Gastrocnemius medialis (tissue), 4 donors: ENCODE results near the gene OAT.

Experiments
- CTCF ChIP-seq, 5 experiments: fragments of 450-650 bp in 3 of 5; fragments of 200-600 bp in 2 of 5; sonication (generic) in 2 of 5; IDR thresholded peaks in 4 of 5; conservative IDR thresholded peaks in 1 of 5; 1 replicate in 4 of 5; 2 replicates in 1 of 5; pipeline ENCODE4 v1.5.1; 2016 to 2019; ENCODE audit warnings: antibody characterized with exemption in 5 of 5, mild to moderate bottlenecking in 3 of 5, moderate library complexity in 3 of 5
- POLR2A ChIP-seq, 2 donors: fragments of 450-650 bp; IDR thresholded peaks; one replicate each; pipeline ENCODE4 v1.6.1; 2017; ENCODE audit warnings: antibody characterized with exemption in 2 of 2, mild to moderate bottlenecking in 2 of 2, moderate library complexity in 2 of 2

- TF ChIP-seq CTCF (IDR thresholded peaks at IDR 0.05 in 4 of 5, conservative IDR thresholded peaks at IDR 0.05 in 1 of 5): no peak
- TF ChIP-seq POLR2A (IDR thresholded peaks at IDR 0.05): no peak
Observed at GRCh38 chr10:124359336-124359832, 59.3 kb downstream of the OAT start.
